Neuronal stem cell (in vitro differentiated cells): Measurements from ENCODE around the gene KMT5C.

ENCODE experiments used
- DNase-seq: peaks from one replicate; pipeline ENCODE4 v3.0.0-alpha.2; 2013; ENCODE audit warnings: low spot score
- H2AFZ ChIP-seq: one replicate; pipeline ENCODE4 v1.6.1; 2013; ENCODE audit warnings: mild to moderate bottlenecking, low read length, inconsistent platforms
- H2AK5ac ChIP-seq: 2 replicates; pipeline ENCODE4 v1.6.1; 2013; ENCODE audit warnings: low read depth, mild to moderate bottlenecking, inconsistent platforms, low read length, moderate library complexity, mixed read lengths
- H2BK120ac ChIP-seq: 2 replicates; pipeline ENCODE4 v1.6.1; 2013; ENCODE audit warnings: low read depth, mild to moderate bottlenecking, inconsistent platforms, low read length, moderate library complexity, mixed read lengths
- H2BK12ac ChIP-seq: one replicate; pipeline ENCODE4 v1.6.1; 2013; ENCODE audit warnings: low read length, inconsistent platforms
- H2BK15ac ChIP-seq: 2 replicates; pipeline ENCODE4 v1.6.1; 2013; ENCODE audit warnings: mild to moderate bottlenecking, low read length, inconsistent platforms, mixed read lengths
- H2BK5ac ChIP-seq: one replicate; pipeline ENCODE4 v1.6.1; 2013; ENCODE audit warnings: inconsistent platforms, mild to moderate bottlenecking, low read length, moderate library complexity
- H3K14ac ChIP-seq: one replicate; pipeline ENCODE4 v1.6.1; 2013; ENCODE audit warnings: low read length, inconsistent platforms
- H3K18ac ChIP-seq: 2 replicates; pipeline ENCODE4 v1.6.1; 2013; ENCODE audit warnings: low read length, inconsistent platforms
- H3K23ac ChIP-seq: 2 replicates; pipeline ENCODE4 v1.6.1; 2013; ENCODE audit warnings: low read depth, mild to moderate bottlenecking, mixed read lengths, low read length, inconsistent platforms; ENCODE audit not compliant: poor library complexity
- H3K27ac ChIP-seq: replicated peaks from 3 replicates; pipeline ENCODE4 v1.5.1; 2013; ENCODE audit warnings: low read length, inconsistent platforms
- H3K27me3 ChIP-seq, 3 experiments: 2 replicates each; pipeline ENCODE4 v1.6.1; 2013; ENCODE audit warnings: low read length in 3 of 3, mild to moderate bottlenecking in 2 of 3, inconsistent platforms in 1 of 3, low read depth in 1 of 3, mixed read lengths in 1 of 3, moderate library complexity in 1 of 3; ENCODE audit not compliant: control insufficient read depth in 3 of 3, insufficient read depth in 3 of 3
- H3K36me3 ChIP-seq, 2 donors: replicated peaks in 1 of 2; 2 replicates each; pipeline ENCODE4 v1.6.1; 2013; ENCODE audit warnings: low read length in 2 of 2; ENCODE audit not compliant: control insufficient read depth in 2 of 2, insufficient read depth in 2 of 2
- H3K4ac ChIP-seq: 2 replicates; pipeline ENCODE4 v1.6.1; 2013; ENCODE audit warnings: inconsistent platforms, mild to moderate bottlenecking, low read length, moderate library complexity
- H3K4me1 ChIP-seq, 2 donors: 1 replicate in 1 of 2; 2 replicates in 1 of 2; pipeline ENCODE4 v1.6.1; 2013; ENCODE audit warnings: low read length in 2 of 2, low read depth in 1 of 2; ENCODE audit not compliant: control insufficient read depth in 2 of 2, insufficient read depth in 1 of 2
- H3K4me2 ChIP-seq: one replicate; pipeline ENCODE4 v1.6.1; 2013; ENCODE audit warnings: mild to moderate bottlenecking, low read length, inconsistent platforms; ENCODE audit not compliant: insufficient read depth, poor library complexity, severe bottlenecking
- H3K4me3 ChIP-seq, 2 donors: 2 replicates each; pipeline ENCODE4 v1.5.1; 2013; ENCODE audit warnings: low read length in 2 of 2, mild to moderate bottlenecking in 2 of 2, inconsistent platforms in 1 of 2, moderate library complexity in 1 of 2
- H3K79me1 ChIP-seq: one replicate; pipeline ENCODE4 v1.6.1; 2013; ENCODE audit warnings: low read depth, mild to moderate bottlenecking, inconsistent platforms, low read length, moderate library complexity
- H3K9ac ChIP-seq: one replicate; pipeline ENCODE4 v1.6.1; 2013; ENCODE audit warnings: mild to moderate bottlenecking, low read depth, low read length, inconsistent platforms; ENCODE audit not compliant: poor library complexity
- H3K9me3 ChIP-seq, 2 donors: replicated peaks in 1 of 2; 2 replicates each; pipeline versions ENCODE3 to v1.6.1; 2013; ENCODE audit warnings: low read length in 2 of 2, mild to moderate bottlenecking in 2 of 2, inconsistent platforms in 1 of 2, low read depth in 1 of 2, mixed read lengths in 1 of 2, moderate library complexity in 1 of 2; ENCODE audit not compliant: control insufficient read depth in 2 of 2, insufficient read depth in 1 of 2
- H4K8ac ChIP-seq: one replicate; pipeline ENCODE4 v1.6.1; 2013; ENCODE audit warnings: low read depth, mild to moderate bottlenecking, inconsistent platforms, low read length, moderate library complexity
- H4K91ac ChIP-seq: one replicate; pipeline ENCODE4 v1.6.1; 2013; ENCODE audit warnings: low read length, low read depth, mild to moderate bottlenecking, inconsistent platforms; ENCODE audit not compliant: poor library complexity
- WGBS, 2 donors: extraction: QIAGEN DNeasy Blood & Tissue Kit; methylation state at CpG; one replicate each; pipeline ENCODE4 v1.1.7; 2013; ENCODE audit warnings: missing lambda C conversion rate in 2 of 2, mixed read lengths in 1 of 2; ENCODE audit not compliant: insufficient read length in 2 of 2, insufficient replicate concordance in 1 of 2; ENCODE audit errors: extremely low coverage in 2 of 2; 5-methylcytosine and 5-hydroxymethylcytosine counted together

The KMT5C gene

GRCh38 chr19:55308281-55308680, 31.4 kb upstream of the KMT5C start:
- Histone ChIP-seq H3K4me2 (no peak overlapping the region), H3K14ac (no peak overlapping the region), H3K36me3 (peaks cover 51 to 78% of the 10 kb centered on the region in 2 donors), H3K4ac (no peak overlapping the region), H3K4me1 (peaks cover 2 to 4% of the 10 kb centered on the region in 2 donors), H2BK15ac (no peak overlapping the region), H2BK5ac (no peak overlapping the region), H3K9me3 (peaks cover 2 to 5% of the 10 kb centered on the region in 2 donors), H2BK120ac (no peak overlapping the region), H4K91ac (no peak overlapping the region), H3K27ac (no peak overlapping the region), H3K4me3 (no peak overlapping the region), H2BK12ac (no peak overlapping the region), H2AK5ac (no peak overlapping the region), H3K27me3 (no peaks in the 10 kb centered on the region), H3K9ac (no peak overlapping the region), H2AFZ (no peak overlapping the region), H3K18ac (no peak overlapping the region), H4K8ac (no peak overlapping the region), H3K79me1 (no peaks in the 10 kb centered on the region), H3K23ac (no peak overlapping the region)
- no peak for DNase-seq
- no CpG with 5 or more reads among the region's 11 CpGs for WGBS, 2 donors

- Histone ChIP-seq H2BK120ac (no peak overlapping the region), H3K4ac (no peak overlapping the region), H2AFZ (no peak overlapping the region), H3K4me3 (no peak overlapping the region), H3K27ac (no peak overlapping the region), H4K91ac (no peak overlapping the region), H3K27me3 (no peaks in the 10 kb centered on the region), H3K4me2 (no peak overlapping the region), H3K14ac (no peak overlapping the region), H4K8ac (no peak overlapping the region), H3K23ac (no peak overlapping the region), H2BK15ac (no peak overlapping the region), H2BK5ac (no peak overlapping the region), H3K9me3 (peaks cover 2 to 5% of the 10 kb centered on the region in 2 donors), H2BK12ac (no peak overlapping the region), H3K18ac (no peak overlapping the region), H3K79me1 (no peaks in the 10 kb centered on the region), H2AK5ac (no peak overlapping the region), H3K9ac (no peak overlapping the region), H3K4me1 (peaks cover 2 to 4% of the 10 kb centered on the region in 2 donors), H3K36me3 (peaks cover 42 to 67% of the 10 kb centered on the region in 2 donors)
- DNase-seq, result no peak
- WGBS, 2 donors, result no CpG with 5 or more reads among the region's 5 CpGs
Measured at GRCh38 chr19:55309448-55309847, 30.2 kb upstream of the KMT5C start.

DNA sequence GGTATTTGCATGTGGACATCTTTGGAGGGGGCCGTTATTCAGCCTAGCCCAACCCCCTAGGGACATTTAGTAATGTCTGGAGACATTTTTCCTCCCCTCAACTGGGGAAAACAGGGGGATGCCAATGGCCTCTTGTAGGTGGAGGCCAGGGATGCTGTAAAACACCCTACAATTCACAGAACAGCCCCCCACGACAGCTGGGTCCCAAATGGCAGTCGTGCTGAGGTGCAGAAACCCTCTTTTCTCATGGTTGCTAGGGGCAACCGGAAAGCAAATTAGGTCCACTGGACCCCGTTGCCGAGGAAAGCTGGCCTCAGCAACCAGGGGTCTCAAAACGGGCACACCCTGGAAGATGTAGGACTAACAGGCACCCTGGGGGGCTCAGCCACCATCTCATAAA, 29.2 kb upstream of the KMT5C start:
- no peak overlapping the region for H2BK15ac ChIP-seq
- no peak overlapping the region for H3K4ac ChIP-seq
- H4K91ac ChIP-seq, result no peak overlapping the region
- H3K18ac ChIP-seq, result no peak overlapping the region
- peak overlapping the region; percentile 22 for H2BK12ac ChIP-seq
- H3K27ac ChIP-seq, result no peak overlapping the region
- DNase-seq, result no peak
- no CpG with 5 or more reads among the region's 7 CpGs for WGBS, 2 donors
- no peak overlapping the region for H2BK120ac ChIP-seq
- H3K27me3 ChIP-seq, result no peaks in the 10 kb centered on the region
- peaks cover 2 to 5% of the 10 kb centered on the region in 2 donors for H3K9me3 ChIP-seq
- no peak overlapping the region for H3K14ac ChIP-seq
- H3K79me1 ChIP-seq, result no peaks in the 10 kb centered on the region
- H3K23ac ChIP-seq, result no peak overlapping the region
- H4K8ac ChIP-seq, result peak overlapping the region; percentile 43
- H3K9ac ChIP-seq, result no peak overlapping the region
- H3K4me2 ChIP-seq, result no peak overlapping the region
- H2AK5ac ChIP-seq, result no peak overlapping the region
- H2BK5ac ChIP-seq, result no peak overlapping the region
- peaks cover 2 to 4% of the 10 kb centered on the region in 2 donors for H3K4me1 ChIP-seq
- H2AFZ ChIP-seq, result no peak overlapping the region
- H3K4me3 ChIP-seq, result no peak overlapping the region
- H3K36me3 ChIP-seq, result peaks cover 35 to 58% of the 10 kb centered on the region in 2 donors

- H3K14ac ChIP-seq, result no peak overlapping the region
- no peak overlapping the region for H2BK12ac ChIP-seq
- H3K27ac ChIP-seq, result no peak overlapping the region
- peaks cover 2 to 4% of the 10 kb centered on the region in 2 donors for H3K4me1 ChIP-seq
- no peaks in the 10 kb centered on the region for H3K27me3 ChIP-seq
- WGBS, 2 donors, result no CpG with 5 or more reads among the region's 9 CpGs
- no peak overlapping the region for H3K9ac ChIP-seq
- no peak overlapping the region for H4K91ac ChIP-seq
- peaks cover 26 to 49% of the 10 kb centered on the region in 2 donors for H3K36me3 ChIP-seq
- no peak overlapping the region for H3K4ac ChIP-seq
- H2BK15ac ChIP-seq, result no peak overlapping the region
- no peak overlapping the region for H2BK120ac ChIP-seq
- no peak overlapping the region for H3K18ac ChIP-seq
- no peak overlapping the region for H2AFZ ChIP-seq
- H3K4me2 ChIP-seq, result no peak overlapping the region
- H4K8ac ChIP-seq, result no peak overlapping the region
- H3K79me1 ChIP-seq, result no peaks in the 10 kb centered on the region
- peaks cover 2 to 5% of the 10 kb centered on the region in 2 donors for H3K9me3 ChIP-seq
- H2AK5ac ChIP-seq, result no peak overlapping the region
- DNase-seq, result no peak
- no peak overlapping the region for H3K4me3 ChIP-seq
- H2BK5ac ChIP-seq, result peak overlapping the region; percentile 82
- H3K23ac ChIP-seq, result no peak overlapping the region
Measured at GRCh38 chr19:55311397-55311796, 28.3 kb upstream of the KMT5C start.
